HL-60/S4 treated with phorbol 12-myristate 13-acetate at 8.2 ng/mL for 4 days and 3 days (cell line): ENCODE results near the gene ABHD12.

Experiments
- in situ Hi-C: fragments of 300-500 bp; cut with MboI; formaldehyde crosslinking; loops from 2 replicates; pipeline ENCODE4 v1.15.0; 2022; ENCODE audit warnings: low sequenced_read_pairs

ABHD12 gene

DNA sequence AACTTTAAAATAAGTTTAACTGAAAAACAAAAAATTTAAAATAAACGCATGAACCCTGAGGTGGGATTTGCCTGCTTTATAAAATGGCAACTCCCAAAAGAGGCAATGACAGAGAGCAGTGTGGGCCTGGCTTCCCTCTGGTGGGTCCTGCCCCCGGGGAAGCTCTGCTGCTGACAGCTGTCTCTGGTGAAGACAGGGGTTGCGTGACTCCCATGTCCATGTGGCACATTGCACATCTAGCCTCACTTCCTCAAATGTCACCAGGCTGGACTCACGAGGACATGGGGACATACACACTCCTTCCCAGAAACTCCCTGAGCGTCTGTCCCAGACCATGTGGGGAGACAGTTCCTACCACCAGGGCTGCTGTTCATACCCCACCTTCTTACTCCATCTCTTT lies 66.2 kb downstream of the ABHD12 start:
- in situ Hi-C loops: no loop called here

DNA sequence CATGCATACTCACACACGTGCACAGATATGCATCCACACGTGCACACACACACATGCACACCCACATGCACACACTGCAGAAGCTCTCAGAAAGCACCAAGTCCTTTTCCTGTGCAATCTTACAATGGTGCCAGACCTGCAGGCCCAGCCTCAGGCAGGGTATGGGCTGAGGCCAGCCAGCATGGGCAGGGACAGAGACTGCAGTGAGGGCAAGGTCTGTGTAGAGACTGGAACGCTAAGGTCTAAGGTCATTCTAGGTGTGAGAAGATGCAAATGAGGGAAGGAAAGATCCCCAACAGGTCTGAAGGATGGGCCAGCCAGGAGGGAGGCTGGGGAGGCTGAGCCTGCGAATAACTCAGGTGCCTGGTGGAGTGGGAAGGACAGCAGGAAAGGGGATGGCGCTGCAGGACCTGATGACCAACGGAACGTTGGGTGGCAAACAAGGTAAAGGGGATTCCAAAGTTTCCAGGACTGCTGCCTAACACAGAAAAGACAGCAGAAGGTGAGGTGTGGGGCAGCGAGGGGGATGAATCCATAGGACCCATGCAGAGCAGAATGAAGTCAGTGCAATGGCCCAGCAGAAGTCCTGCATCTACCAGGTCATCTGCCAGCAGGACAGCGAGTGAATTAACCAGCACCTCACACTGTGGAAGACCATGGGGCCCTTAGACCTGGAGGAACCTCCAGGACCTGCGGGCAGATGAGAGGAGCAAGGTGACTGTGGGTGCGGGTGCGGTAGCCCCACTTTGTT lies 67.0 kb downstream of the ABHD12 start:
- in situ Hi-C loops: no loop called here

DNA sequence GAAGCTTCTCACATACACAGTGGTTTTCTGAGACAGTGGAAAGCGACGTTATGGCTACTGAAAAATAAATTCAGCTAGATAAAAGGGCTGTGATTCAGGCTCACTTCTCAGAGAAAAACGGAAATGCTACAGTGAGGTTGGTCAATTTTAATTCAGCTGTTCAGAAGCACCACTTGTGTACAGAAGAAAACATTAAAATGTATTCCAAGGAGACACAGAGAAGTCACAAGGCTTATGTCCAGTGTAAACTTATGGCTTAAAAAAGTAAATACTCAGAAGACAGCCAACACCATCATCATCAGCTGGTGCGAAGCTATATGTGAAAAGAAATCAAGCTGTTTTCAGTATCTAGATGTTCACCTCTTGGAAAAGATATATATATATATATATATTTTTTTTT lies 68.6 kb downstream of the ABHD12 start:
- in situ Hi-C loops: no loop called here

DNA sequence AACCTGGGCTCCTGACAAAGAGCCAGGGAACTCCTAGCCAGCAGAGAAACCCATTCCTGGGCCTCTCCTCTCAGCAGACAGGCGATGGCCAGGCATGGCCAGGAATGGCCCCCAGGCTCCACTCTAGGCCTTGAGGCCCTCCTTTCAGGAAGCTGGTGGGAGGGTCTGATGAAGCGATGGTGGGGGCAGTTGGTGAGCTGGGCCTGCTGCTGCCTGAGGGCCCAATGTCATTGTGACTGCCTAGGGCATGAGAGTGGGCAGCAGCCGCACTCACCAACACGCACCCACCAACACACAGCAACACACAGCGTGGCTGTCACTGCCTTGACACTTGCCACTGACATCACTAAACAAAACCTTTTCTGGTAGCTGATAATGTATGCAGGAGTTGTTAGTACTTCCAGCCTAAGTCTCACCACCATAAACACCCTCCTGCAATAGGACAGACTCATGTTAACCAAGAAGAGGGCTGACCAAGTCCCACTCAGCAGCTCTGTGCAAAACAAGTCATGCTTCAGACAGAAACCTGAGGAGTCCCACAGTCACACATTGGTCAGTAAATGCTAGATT lies 69.3 kb downstream of the ABHD12 start:
- in situ Hi-C loops: no loop called here

DNA sequence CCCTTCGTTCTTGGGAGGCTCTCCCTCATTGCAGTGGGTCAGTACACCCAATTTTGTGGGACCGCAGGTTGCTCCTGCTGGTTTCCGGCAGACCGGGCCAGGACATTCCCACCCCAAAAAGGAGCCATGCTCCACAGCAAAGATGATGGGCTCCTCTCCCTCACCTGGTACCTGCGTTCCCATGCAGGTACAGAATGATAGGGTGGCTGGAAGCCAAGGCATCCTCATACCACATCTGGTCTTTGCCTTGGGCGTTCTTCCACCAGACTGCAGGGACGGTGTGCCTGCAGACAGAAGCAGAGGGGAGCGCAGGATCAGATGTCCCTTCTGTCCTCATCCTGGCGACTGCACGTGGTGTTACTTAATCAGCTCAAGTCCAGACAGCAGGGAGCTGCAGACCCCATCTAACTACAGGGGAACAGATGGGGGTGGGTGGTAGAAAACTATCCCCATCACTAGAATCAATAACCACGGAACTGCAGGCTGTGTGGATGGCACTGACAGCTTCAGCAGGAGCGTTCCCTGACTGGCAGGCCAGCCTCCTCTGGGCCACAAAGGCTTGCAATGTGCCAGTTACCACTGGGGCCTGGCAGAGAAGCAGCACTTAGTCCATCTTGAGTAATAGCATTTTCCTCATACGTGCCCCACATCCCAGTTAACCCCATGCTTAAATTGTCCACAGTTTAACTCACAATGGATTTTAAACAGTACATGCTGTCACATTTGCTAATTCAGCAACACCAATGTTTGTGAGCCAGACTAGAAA lies 70.4 kb downstream of the ABHD12 start:
- in situ Hi-C loops: no loop called here

DNA sequence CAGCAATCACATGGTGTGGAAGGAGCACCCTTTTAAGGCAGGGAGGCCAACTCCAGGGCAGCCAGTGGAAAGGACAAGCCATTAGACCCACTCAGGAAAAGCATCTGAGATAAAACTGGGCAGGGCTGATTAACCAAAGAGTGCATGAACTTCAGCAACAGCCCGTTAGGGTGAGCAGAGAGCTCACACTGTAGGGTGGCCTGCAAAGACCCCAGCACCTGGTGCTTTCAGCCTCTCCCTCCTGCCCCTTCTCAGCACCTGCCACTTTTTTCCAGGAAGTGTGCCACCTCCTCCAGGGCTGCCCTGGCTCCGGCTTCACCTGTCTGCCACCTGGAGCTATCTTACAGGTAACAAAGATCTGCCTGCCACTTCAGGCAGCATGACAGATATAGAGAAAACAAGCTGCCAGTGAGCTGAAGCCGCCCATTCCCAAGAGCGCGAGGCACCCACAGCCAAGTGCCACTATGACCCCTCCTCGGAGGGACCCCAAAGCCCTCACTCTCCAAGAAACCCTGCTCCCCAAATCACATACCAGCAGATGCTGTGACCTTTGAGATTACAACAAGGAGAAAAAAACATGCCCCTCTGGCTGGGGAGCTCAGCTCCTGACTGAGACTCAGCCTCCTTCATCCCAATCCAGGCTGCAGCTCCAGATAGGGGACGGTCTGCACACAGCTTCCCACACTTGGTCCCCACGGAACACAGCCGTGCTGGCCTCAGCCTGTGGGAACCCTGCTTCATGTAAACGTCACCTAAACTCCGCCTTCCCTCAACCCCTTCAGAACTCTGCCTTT lies 71.2 kb downstream of the ABHD12 start:
- in situ Hi-C loops: loop anchor here (10.0 kb wide), 1 partner anchor 55 kb away; no protein-coding TSS in a partner anchor

DNA sequence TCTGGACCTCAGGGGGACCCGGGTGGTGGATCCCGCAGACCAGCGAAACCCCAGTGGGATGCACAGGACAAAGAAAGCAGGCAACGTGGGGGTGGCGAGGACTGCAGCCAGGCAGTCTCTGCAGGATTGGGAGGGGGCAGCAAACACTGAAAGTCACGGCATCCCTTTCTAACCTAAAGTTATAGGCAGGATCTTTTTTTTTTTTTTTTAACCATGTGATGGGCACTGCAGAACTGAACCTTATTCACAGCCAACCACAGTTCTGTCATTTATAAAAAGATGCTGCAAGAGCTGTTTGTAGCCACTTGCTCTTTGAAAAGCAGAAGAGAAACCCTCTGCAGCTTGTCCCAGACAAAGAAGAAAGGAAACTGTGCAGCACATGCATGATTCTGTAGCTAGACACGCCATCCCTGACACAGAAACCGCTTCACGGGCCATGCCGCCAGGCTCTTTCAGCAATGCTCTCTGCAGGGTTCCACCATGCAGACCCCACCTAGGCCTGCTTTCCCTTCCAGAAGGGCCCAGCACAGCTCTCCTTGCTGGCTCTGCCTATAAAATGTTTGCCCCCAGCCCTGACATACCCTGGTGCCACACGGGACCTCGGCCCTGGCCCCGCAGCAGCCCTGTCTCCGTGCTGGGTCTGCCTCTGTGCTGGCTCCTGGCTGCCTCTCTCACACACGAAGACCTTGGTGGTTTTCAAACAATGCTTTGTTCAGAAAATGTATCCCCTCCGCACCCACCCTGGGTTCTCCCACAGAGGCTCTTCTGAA lies 72.0 kb downstream of the ABHD12 start:
- in situ Hi-C loops: loop anchor here (10.0 kb wide), 1 partner anchor 56 kb away; no protein-coding TSS in a partner anchor

DNA sequence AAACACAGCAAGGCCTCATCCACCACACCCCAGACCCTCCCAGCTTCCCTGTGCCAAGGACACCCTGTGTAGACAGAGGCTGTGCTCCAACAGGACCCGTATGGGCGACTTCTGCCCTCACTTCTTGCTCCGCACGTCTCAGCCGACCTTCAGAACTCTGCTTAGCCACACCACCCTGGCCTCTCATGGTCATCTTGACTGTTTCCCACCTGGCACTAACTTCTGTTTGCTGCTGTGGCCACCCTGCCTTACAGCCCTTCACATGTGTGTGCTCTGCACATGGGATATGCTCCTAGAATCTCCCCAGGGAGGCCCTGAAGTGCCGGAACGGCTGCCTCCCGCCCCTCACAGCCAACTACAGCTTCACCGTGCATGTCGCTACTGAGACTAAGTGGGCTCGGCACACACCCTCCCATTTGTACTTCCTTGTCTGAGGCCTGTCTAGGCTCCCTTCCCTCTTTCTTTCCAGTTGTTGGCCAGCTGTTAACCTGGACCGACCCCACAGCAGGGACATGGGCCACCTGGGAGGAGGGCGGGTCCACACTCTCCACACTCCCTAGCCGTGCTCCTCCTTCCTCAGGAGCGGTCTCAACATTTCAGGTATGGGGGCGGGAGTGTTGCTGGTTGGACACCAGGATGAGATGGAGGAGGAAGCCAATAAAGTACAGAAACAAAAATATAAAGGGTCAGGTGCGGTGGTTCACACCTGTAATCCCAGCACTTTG lies 73.1 kb downstream of the ABHD12 start:
- in situ Hi-C loops: loop anchor here (10.0 kb wide), 1 partner anchor 57 kb away; no protein-coding TSS in a partner anchor

DNA sequence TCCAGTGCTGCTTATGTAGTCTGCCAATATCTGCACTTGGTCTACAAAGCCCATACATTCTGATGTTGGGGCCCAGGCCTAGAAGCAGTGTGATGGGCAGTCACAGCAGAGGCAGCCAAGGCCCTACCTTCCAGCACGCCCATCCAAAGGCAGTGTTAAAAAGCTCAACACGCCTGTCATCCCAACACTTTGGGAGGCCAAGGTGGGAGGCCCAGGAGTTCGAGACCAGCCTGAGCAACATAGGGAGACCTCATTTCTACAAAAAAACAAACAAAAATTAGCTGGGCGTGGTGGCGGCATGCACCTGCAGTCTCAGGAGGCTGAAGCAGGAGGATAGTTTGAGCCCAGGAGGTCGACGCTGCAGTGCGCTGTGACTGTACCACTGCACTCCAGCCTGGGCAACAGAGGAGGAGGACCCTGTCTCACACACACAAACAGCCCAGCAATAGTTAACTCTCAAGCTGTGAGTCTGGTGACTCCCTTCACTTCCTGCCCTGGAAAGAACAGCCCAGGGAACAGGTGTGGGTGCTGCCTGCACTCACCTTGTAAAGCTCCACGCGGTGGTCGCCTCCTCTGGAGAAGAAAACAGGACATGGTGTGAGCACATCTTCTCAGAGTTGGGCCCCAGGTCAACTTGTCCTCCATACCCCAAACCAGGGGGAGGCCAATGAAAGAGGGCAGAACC lies 74.0 kb downstream of the ABHD12 start:
- in situ Hi-C loops: loop anchor here (10.0 kb wide), 1 partner anchor 58 kb away; no protein-coding TSS in a partner anchor

DNA sequence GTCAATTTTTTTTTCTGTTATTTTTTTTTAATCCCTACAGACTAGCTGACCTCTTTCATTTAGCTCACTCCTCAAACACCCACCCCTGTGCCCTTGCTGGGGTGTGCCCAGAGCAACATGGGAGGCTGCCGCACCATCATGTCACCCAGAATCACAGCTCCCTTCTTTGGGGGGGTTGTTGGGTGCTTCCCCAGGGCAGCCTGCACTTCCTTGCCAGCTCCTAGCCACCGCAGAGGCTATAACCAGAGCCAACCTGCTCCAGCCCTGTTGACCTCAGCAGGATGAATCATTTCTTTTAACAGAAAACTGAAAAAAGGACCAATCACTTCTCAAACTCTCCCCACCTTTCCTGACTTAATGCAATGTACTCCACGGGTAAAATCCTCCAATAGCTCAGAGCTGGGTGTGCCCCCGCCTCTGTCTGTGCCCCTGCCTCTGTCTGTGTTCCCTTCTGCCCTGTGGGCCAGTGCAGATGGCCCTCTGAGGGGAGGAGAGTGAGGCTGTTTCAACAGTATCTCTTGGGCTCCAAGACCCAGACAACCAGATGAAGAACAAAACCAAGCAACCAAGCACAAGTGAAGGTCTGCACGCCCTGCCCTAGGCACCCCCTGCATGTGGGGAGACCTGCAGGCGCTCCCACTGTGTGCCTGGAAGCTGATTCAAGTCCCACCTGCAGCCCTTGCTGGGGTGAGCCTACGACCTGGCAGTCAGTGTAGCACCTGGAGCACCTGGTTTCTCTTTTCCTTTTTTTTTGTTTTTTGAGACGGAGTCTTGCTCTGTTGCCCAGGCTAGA lies 75.0 kb downstream of the ABHD12 start:
- in situ Hi-C loops: loop anchor here (10.0 kb wide), 1 partner anchor 59 kb away; no protein-coding TSS in a partner anchor

DNA sequence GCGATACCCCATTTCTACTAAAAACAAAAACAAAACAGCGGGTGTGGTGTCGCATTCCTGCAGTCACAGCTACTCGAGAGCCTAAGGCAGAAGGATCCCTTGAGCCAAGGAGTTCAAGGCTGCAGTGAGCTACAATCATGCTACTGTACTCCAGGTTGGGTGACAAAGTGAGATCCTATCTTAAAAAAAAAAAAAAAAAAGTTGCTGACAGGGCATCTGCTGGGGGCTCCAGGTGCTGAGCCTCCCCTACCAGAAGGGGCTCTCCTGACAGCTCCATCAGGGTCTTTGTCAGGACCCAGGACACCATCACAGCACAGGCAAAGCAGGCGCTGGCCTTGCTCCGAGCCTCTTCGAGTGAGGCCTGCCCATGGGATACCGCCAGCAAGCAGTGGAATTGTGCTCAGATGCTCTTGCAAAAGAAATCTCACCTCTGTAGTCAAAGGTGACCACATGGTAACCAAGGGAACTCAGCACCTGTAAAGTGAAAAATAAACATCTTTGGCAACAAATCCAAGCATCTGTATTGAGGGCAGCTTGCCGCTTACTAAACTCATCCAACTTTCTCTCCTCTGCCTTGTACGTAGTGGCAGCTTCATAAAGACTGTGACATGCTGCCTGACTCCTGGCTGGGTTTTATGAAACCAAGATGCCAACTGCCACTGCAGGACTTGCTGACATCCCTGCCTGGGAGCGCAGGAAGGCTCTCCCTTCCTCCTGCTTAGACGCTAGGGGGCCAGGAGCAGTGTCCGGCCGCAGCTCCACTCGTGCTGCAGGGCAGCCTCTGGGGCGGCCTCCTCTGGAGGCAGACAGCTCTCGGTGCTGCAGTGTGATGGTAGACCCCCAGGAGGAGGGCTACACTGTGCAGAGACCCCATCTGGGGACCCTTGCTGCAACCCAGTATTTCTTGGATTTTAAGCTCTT lies 75.9 kb downstream of the ABHD12 start:
- in situ Hi-C loops: loop anchor here (10.0 kb wide), 1 partner anchor 60 kb away; no protein-coding TSS in a partner anchor

DNA sequence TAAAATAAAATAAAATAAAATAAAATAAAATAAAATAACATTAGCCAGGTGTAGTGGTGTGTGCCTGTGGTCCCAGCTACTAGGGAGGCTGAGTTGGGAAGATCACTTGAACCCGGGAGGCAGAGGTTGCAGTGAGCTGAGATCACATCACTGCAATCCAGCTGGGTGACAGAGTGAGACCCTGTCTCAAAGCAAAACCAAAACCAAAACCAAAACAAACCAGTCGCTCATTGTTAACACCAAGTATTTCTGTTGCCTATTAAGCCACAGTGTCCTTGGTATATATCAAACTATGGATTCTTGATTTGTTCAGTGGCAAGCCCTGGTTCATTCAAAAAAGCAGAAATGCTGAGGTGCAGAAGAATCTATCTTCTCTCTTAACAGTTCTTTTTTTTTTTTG lies 77.0 kb downstream of the ABHD12 start:
- in situ Hi-C loops: loop anchor here (10.0 kb wide), 1 partner anchor 61 kb away; no protein-coding TSS in a partner anchor

DNA sequence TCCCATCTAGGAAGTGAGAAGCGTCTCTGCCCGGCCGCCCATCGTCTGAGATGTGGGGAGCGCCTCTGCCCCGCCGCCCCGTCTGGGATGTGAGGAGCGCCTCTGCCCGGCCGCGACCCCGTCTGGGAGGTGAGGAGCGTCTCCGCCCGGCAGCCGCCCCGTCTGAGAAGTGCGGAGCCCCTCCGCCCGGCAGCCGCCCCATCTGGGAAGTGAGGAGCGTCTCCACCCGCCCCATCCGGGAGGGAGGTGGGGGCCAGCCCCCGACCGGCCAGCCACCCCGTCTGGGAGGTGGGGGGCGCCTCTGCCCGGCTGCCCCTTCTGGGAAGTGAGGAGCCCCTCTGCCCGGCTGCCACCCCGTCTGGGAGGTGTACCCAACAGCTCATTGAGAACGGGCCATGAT lies 77.9 kb downstream of the ABHD12 start:
- in situ Hi-C loops: loop anchor here (10.0 kb wide), 1 partner anchor 62 kb away; no protein-coding TSS in a partner anchor

DNA sequence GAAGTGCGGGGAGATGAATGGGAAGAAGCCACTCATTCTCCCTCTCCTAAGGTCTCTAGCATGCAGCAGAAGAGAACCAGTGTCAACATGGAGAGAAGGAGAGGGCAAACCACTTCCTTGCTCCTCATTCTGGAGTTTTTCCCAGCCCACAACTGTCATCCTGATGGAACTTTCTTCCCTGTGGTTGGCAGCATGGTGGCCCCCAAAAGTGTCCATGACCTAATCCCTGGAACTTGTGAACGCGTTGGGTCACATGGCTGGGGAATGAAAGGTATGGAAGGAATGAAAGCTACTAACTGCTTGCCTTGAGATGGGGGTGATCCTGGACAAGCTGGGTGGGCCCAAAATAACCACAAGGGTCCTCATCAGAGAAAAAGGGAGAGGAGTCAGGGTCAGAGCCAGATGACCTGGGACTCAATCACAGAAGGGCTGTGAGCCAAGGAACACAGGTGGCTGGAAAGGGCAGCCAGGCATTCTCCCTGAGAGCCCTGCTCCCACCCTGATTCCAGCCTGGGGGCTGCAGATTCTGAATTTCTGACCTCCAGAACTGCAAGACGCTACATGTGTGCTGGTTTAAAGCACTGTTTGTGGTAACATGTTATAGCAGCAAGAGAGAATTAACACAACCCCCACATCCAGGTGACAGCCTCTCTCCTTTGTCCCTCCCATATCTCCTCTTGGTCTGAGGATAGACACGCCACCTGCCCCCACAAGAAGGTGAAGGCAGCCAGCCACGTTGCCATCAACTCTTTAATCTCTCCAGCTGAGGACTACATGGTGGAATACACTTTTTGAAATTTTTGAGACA lies 79.5 kb downstream of the ABHD12 start:
- in situ Hi-C loops: loop anchor here (10.0 kb wide), 1 partner anchor 64 kb away; no protein-coding TSS in a partner anchor

DNA sequence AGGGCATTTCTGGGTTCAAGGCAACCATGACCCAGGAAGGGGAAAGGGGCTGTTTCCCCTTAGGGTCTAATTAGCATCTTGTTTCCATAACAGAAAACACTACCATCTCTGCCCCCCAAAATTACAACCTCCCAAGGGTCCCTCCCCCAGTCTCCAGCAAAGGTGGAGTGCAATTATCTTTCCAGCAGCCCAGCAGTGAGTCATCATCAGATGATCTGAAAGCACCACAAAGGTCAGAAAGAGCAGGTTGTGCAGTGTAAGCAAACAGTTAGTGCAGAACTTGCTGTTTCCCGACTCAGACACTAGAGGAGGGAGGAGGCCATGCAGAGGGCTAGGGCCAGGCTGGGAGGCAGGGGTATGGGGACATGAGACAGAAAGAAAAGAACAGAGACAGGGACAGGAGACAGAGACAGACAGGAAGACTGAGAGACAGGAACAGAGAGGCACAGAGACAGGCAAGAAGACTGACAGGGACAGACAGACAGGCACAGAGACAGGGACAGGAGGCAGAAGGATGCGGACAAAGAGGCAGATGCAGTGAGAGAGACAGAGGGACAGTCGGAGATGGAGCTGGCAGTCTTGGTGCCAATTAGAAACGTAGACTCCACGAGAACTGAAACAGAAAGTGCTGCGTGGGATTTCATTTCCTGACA lies 80.2 kb downstream of the ABHD12 start:
- in situ Hi-C loops: loop anchor here (10.0 kb wide), 1 partner anchor 64 kb away; no protein-coding TSS in a partner anchor
